H9 (cell line): Measurements from ENCODE around the gene MAGEA12. TPM values are rescaled to one million over a fixed set of nuclear protein-coding genes. Genes with fewer than 3 reads are reported as not detected.
"Not testable (repeated sequence)": the region's sequence is repeated elsewhere in the genome, so short reads cannot be mapped to it uniquely, and the experiment has no call there.

ENCODE experiments used
- DNase-seq: peaks from one replicate; pipeline ENCODE4 v3.0.0-alpha.2; 2017
- H2AFZ ChIP-seq: one replicate; pipeline ENCODE4 v1.6.1; 2013; ENCODE audit warnings: mild to moderate bottlenecking, low read length, control low read depth, moderate library complexity
- H2AK5ac ChIP-seq: 2 replicates; pipeline ENCODE4 v1.6.1; 2013; ENCODE audit warnings: low read length, control low read depth, mixed read lengths; ENCODE audit not compliant: insufficient read length
- H2BK120ac ChIP-seq: one replicate; pipeline ENCODE4 v1.6.1; 2013; ENCODE audit warnings: low read depth, mild to moderate bottlenecking, low read length, control low read depth, inconsistent platforms; ENCODE audit not compliant: poor library complexity, severe bottlenecking
- H2BK12ac ChIP-seq: 2 replicates; pipeline ENCODE4 v1.6.1; 2013; ENCODE audit warnings: low read length, control low read depth, mixed read lengths, low read depth; ENCODE audit not compliant: insufficient read length
- H2BK15ac ChIP-seq: 2 replicates; pipeline ENCODE4 v1.6.1; 2013; ENCODE audit warnings: low read depth, low read length, control low read depth
- H2BK20ac ChIP-seq: one replicate; pipeline ENCODE4 v1.6.1; 2013; ENCODE audit warnings: low read depth, mild to moderate bottlenecking, low read length, control low read depth, inconsistent platforms; ENCODE audit not compliant: poor library complexity, severe bottlenecking
- H2BK5ac ChIP-seq: 2 replicates; pipeline ENCODE4 v1.6.1; 2013; ENCODE audit warnings: low read length, control low read depth, mixed read lengths; ENCODE audit not compliant: insufficient read length
- H3K14ac ChIP-seq: 2 replicates; pipeline ENCODE4 v1.6.1; 2013; ENCODE audit warnings: low read length, control low read depth; ENCODE audit not compliant: insufficient read depth
- H3K18ac ChIP-seq: 2 replicates; pipeline ENCODE4 v1.6.1; 2013; ENCODE audit warnings: low read depth, mild to moderate bottlenecking, mixed read lengths, low read length, control low read depth; ENCODE audit not compliant: insufficient read length
- H3K23ac ChIP-seq: 2 replicates; pipeline ENCODE4 v1.6.1; 2013; ENCODE audit warnings: low read length, control low read depth, mixed read lengths, low read depth; ENCODE audit not compliant: insufficient read length
- H3K23me2 ChIP-seq: 2 replicates; pipeline ENCODE4 v1.6.1; 2013; ENCODE audit warnings: low read depth, mild to moderate bottlenecking, mixed read lengths, low read length, control low read depth; ENCODE audit not compliant: insufficient read length, poor library complexity, severe bottlenecking
- H3K27ac ChIP-seq: 2 replicates; pipeline ENCODE4 v1.5.1; 2013; ENCODE audit warnings: low read length, control low read depth, mixed read lengths, low read depth; ENCODE audit not compliant: insufficient read length
- H3K27me3 ChIP-seq: 2 replicates; pipeline ENCODE4 v1.6.1; 2013; ENCODE audit warnings: low read length, control low read depth, inconsistent platforms; ENCODE audit not compliant: insufficient read depth
- H3K4ac ChIP-seq: 2 replicates; pipeline ENCODE4 v1.6.1; 2013; ENCODE audit warnings: low read depth, mild to moderate bottlenecking, control low read depth, inconsistent platforms, low read length, moderate library complexity
- H3K4me1 ChIP-seq: 2 replicates; pipeline ENCODE4 v1.6.1; 2013; ENCODE audit warnings: low read length, control low read depth, inconsistent platforms; ENCODE audit not compliant: insufficient read depth
- H3K4me2 ChIP-seq: 2 replicates; pipeline ENCODE4 v1.6.1; 2013; ENCODE audit warnings: low read length, control low read depth, mixed read lengths; ENCODE audit not compliant: insufficient read length, insufficient read depth
- H3K56ac ChIP-seq: 2 replicates; pipeline ENCODE4 v1.6.1; 2013; ENCODE audit warnings: low read depth, mild to moderate bottlenecking, mixed read lengths, low read length, control low read depth; ENCODE audit not compliant: insufficient read length
- H3K79me1 ChIP-seq: 2 replicates; pipeline ENCODE4 v1.6.1; 2013; ENCODE audit warnings: low read depth, mild to moderate bottlenecking, moderate library complexity, low read length, control low read depth, inconsistent platforms; ENCODE audit not compliant: insufficient read depth, poor library complexity, severe bottlenecking
- H3K79me2 ChIP-seq: 2 replicates; pipeline ENCODE4 v1.6.1; 2013; ENCODE audit warnings: low read length, control low read depth, inconsistent platforms; ENCODE audit not compliant: insufficient read depth
- H3K9ac ChIP-seq: 2 replicates; pipeline ENCODE4 v1.6.1; 2013; ENCODE audit warnings: low read length, control low read depth, mixed read lengths; ENCODE audit not compliant: insufficient read length; ENCODE audit errors: extremely low read depth
- H3K9me3 ChIP-seq: one replicate; pipeline ENCODE4 v1.6.1; 2013; ENCODE audit warnings: low read depth, low read length, inconsistent platforms; ENCODE audit not compliant: control insufficient read depth
- H3T11ph ChIP-seq: one replicate; pipeline ENCODE4 v1.6.1; 2013; ENCODE audit warnings: mild to moderate bottlenecking, low read length, control low read depth, inconsistent platforms
- H4K20me1 ChIP-seq: one replicate; pipeline ENCODE4 v1.6.1; 2013; ENCODE audit not compliant: control insufficient read depth, insufficient read length, insufficient read depth
- H4K5ac ChIP-seq: 2 replicates; pipeline ENCODE4 v1.6.1; 2013; ENCODE audit warnings: low read depth, mild to moderate bottlenecking, mixed read lengths, low read length, control low read depth; ENCODE audit not compliant: insufficient read length
- H4K8ac ChIP-seq: replicated peaks from 2 replicates; pipeline ENCODE4 v1.6.1; 2013; ENCODE audit warnings: low read length, control low read depth, mixed read lengths, low read depth; ENCODE audit not compliant: insufficient read length
- H4K91ac ChIP-seq: 2 replicates; pipeline ENCODE4 v1.6.1; 2013; ENCODE audit warnings: low read depth, mild to moderate bottlenecking, moderate library complexity, mixed read lengths, low read length, control low read depth; ENCODE audit not compliant: insufficient read length
- H3K27ac Mint-ChIP-seq, 3 experiments: 2 replicates in 2 of 3; 3 replicates in 1 of 3; pipeline ENCODE4 v1.8.0; 2020 to 2021; ENCODE audit warnings: mixed read lengths in 3 of 3, mild to moderate bottlenecking in 1 of 3, moderate library complexity in 1 of 3
- H3K27me3 Mint-ChIP-seq: 2 replicates; pipeline ENCODE4 v1.8.0; 2021; ENCODE audit warnings: low read depth, mild to moderate bottlenecking, moderate library complexity, mixed read lengths
- H3K36me3 Mint-ChIP-seq, 3 experiments: 2 replicates in 2 of 3; 3 replicates in 1 of 3; pipeline ENCODE4 v1.8.0; 2020 to 2021; ENCODE audit warnings: low read depth in 3 of 3, mixed read lengths in 3 of 3; ENCODE audit not compliant: insufficient read depth in 1 of 3
- H3K4me1 Mint-ChIP-seq, 2 experiments: 2 replicates each; pipeline ENCODE4 v1.8.0; 2020; ENCODE audit warnings: mixed read lengths in 2 of 2
- H3K4me3 Mint-ChIP-seq, 2 experiments: 2 replicates in 1 of 2; 3 replicates in 1 of 2; pipeline ENCODE4 v1.8.0; 2020 to 2021; ENCODE audit warnings: mild to moderate bottlenecking in 2 of 2, mixed read lengths in 2 of 2, moderate library complexity in 1 of 2
- H3K9me3 Mint-ChIP-seq, 2 experiments: 2 replicates in 1 of 2; 3 replicates in 1 of 2; pipeline ENCODE4 v1.8.0; 2020; ENCODE audit warnings: mild to moderate bottlenecking in 2 of 2, mixed read lengths in 2 of 2, moderate library complexity in 1 of 2
- WGBS: extraction: QIAGEN DNeasy Blood & Tissue Kit; methylation state at CpG from one replicate; pipeline ENCODE4 v1.1.7; 2013; ENCODE audit warnings: missing lambda C conversion rate, low lambda C conversion rate, mixed read lengths; ENCODE audit not compliant: insufficient read length; ENCODE audit errors: extremely low coverage; 5-methylcytosine and 5-hydroxymethylcytosine counted together
- total RNA-seq: library from RNA; stranded (reverse); gene quantifications from 2 replicates; pipeline ENCODE4 v1.2.1, GENCODE V29; 2021

The MAGEA12 gene
- total RNA-seq, 1 experiment from 2014 or later: not detected

DNA sequence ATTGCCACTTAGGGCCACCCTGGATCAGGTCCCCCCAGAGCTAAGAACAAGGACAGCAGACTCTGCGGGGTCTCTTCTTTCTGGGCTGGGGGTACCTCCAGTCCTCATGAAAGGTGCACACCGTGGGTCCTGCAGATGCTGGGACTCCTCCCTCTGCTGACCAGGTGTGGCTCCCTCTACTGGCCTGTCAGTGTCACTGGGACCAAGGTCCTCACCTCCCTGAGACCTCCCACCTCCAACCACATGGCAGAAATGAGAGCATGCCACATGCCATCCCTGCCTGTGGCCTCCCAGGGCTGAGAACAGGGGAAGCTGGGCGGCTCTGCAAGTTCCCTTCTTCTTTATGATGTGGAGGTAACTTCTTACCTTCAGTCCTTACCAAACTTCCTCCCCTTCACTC lies 53.5 kb downstream of the MAGEA12 start:
- WGBS: no CpG with 5 or more reads among the region's 3 CpGs
- not testable (repeated sequence) for H2BK20ac ChIP-seq, H4K8ac ChIP-seq, H3K23ac ChIP-seq, H2BK15ac ChIP-seq, H3K4me1 ChIP-seq, H3K27ac ChIP-seq, H3K4me1 Mint-ChIP-seq, H3T11ph ChIP-seq, H3K9ac ChIP-seq, DNase-seq, H2BK120ac ChIP-seq, H2AFZ ChIP-seq, H3K27me3 Mint-ChIP-seq, H3K4me3 Mint-ChIP-seq, H3K27ac Mint-ChIP-seq, H4K20me1 ChIP-seq, H4K91ac ChIP-seq, H3K23me2 ChIP-seq, H3K14ac ChIP-seq, H3K56ac ChIP-seq, H3K18ac ChIP-seq, H2AK5ac ChIP-seq, H3K4me2 ChIP-seq, H3K79me2 ChIP-seq, H2BK5ac ChIP-seq, H3K27me3 ChIP-seq, H4K5ac ChIP-seq, H2BK12ac ChIP-seq, H3K79me1 ChIP-seq, H3K4ac ChIP-seq, H3K36me3 Mint-ChIP-seq
- peaks cover 11% of the 10 kb centered on the region for H3K9me3 ChIP-seq
- H3K9me3 Mint-ChIP-seq: peaks cover 12 to 14% of the 10 kb centered on the region in 2 experiments; a peak in 4 of 5 replicates

Other genes starting within 250 kb of the MAGEA12 start
- 3.8 and 3.9 TPM in 2 replicates for gene GABRQ, start 95.9 kb upstream of the MAGEA12 start, total RNA-seq
- gene MAGEA3, start 35.0 kb upstream of the MAGEA12 start, total RNA-seq: not detected in 2 replicates
- gene CSAG2, start 24.5 kb upstream of the MAGEA12 start, total RNA-seq: not detected in 2 replicates
- not detected in 2 replicates for gene MAGEA2B, start 19.1 kb upstream of the MAGEA12 start, total RNA-seq
- not detected in 2 replicates for gene CSAG1, start within 50 bp of the MAGEA12 start, total RNA-seq
- gene MAGEA2, start 20.1 kb downstream of the MAGEA12 start, total RNA-seq: 0.13 and 0.22 TPM in 2 replicates
- gene CSAG3, start 25.5 kb downstream of the MAGEA12 start, total RNA-seq: not detected in 2 replicates
- not detected in 2 replicates for gene MAGEA6, start 35.9 kb downstream of the MAGEA12 start, total RNA-seq
- gene CETN2, start 97.0 kb downstream of the MAGEA12 start, total RNA-seq: 23.6 and 24.6 TPM in 2 replicates
- 31.6 and 32.7 TPM in 2 replicates for gene NSDHL, start 97.3 kb downstream of the MAGEA12 start, total RNA-seq
- 10.2 and 11.3 TPM in 2 replicates for gene ZNF185, start 164.3 kb downstream of the MAGEA12 start, total RNA-seq